SK-N-SH (cell line): ENCODE measurements around the gene CIROP. TPM values are rescaled to one million over a fixed set of nuclear protein-coding genes. Genes with fewer than 3 reads are reported as not detected.

Source experiments
- CTCF ChIA-PET: fragments of 300-600, 350-600 bp; formaldehyde crosslinking; extraction: SDS; loops from one replicate; lab custom pipeline; 2021; lab: Yijun Ruan, JAX
- POLR2A ChIA-PET: fragments of 350-600 bp; sonication (Branson Sonifier 250); formaldehyde crosslinking; extraction: SDS; loops from one replicate; lab custom pipeline; 2020; ENCODE audit warnings: antibody characterized with exemption, inconsistent platforms; lab: Yijun Ruan, JAX
- DNase-seq: peaks from one replicate; pipeline ENCODE4 v3.0.0; 2012
- H2AFZ ChIP-seq: fragments of 200-600 bp; sonication (generic); 2 replicates; pipeline ENCODE4 v1.8.1; 2016; ENCODE audit warnings: antibody characterized with exemption, mild to moderate bottlenecking, low read depth
- H3F3A ChIP-seq: fragments of 200-600 bp; sonication (generic); replicated peaks from 2 replicates; pipeline ENCODE3; 2016; ENCODE audit warnings: antibody characterized with exemption, mild to moderate bottlenecking; ENCODE audit not compliant: insufficient read depth
- H3K27ac ChIP-seq, 2 experiments: fragments of 200-500 bp in 1 of 2; fragments of 200-600 bp in 1 of 2; sonication (Bioruptor generic) in 1 of 2; sonication (generic), shearing (Covaris generic) in 1 of 2; 2 replicates each; pipeline versions ENCODE4 v1.5.1 to v1.6.1; 2014 to 2016; ENCODE audit warnings: low read depth in 2 of 2, inconsistent platforms in 1 of 2, low read length in 1 of 2, mild to moderate bottlenecking in 1 of 2, mixed read lengths in 1 of 2
- H3K27me3 ChIP-seq: fragments of 200-600 bp; sonication (generic), shearing (Covaris generic); 2 replicates; pipeline ENCODE4 v1.6.1; 2016; ENCODE audit warnings: mixed run types; ENCODE audit not compliant: insufficient read depth
- H3K36me3 ChIP-seq, 2 experiments: fragments of 200-500 bp in 1 of 2; fragments of 200-600 bp in 1 of 2; sonication (Bioruptor generic) in 1 of 2; sonication (generic) in 1 of 2; replicated peaks in 1 of 2; 2 replicates each; pipeline versions ENCODE3 to v1.5.1; 2014 to 2016; ENCODE audit warnings: low read length in 1 of 2, mild to moderate bottlenecking in 1 of 2; ENCODE audit not compliant: insufficient read depth in 2 of 2, control insufficient read depth in 1 of 2
- H3K4me1 ChIP-seq, 2 experiments: fragments of 200-500 bp in 1 of 2; fragments of 200-600 bp in 1 of 2; sonication (Bioruptor generic) in 1 of 2; sonication (generic), shearing (Covaris generic) in 1 of 2; 2 replicates each; pipeline versions ENCODE4 v1.5.1 to v1.6.1; 2014 to 2016; ENCODE audit warnings: low read depth in 1 of 2, low read length in 1 of 2, mixed run types in 1 of 2; ENCODE audit not compliant: insufficient read depth in 2 of 2, control insufficient read depth in 1 of 2
- H3K4me2 ChIP-seq: fragments of 200-600 bp; sonication (generic), shearing (Covaris generic); 2 replicates; pipeline ENCODE4 v1.6.1; 2017; ENCODE audit warnings: mixed run types
- H3K4me3 ChIP-seq, 2 experiments: fragments of 200-500 bp in 1 of 2; fragments of 200-600 bp in 1 of 2; sonication (Bioruptor generic) in 1 of 2; sonication (generic), shearing (Covaris generic) in 1 of 2; 2 replicates each; pipeline versions ENCODE4 v1.5.1 to v1.8.1; 2014 to 2016; ENCODE audit warnings: low read depth in 2 of 2, inconsistent platforms in 1 of 2, low read length in 1 of 2, mild to moderate bottlenecking in 1 of 2, mixed read lengths in 1 of 2, moderate library complexity in 1 of 2
- H3K79me2 ChIP-seq: fragments of 200-600 bp; sonication (generic); 2 replicates; pipeline ENCODE4 v1.8.1; 2017; ENCODE audit warnings: mild to moderate bottlenecking; ENCODE audit not compliant: insufficient read depth
- H3K9ac ChIP-seq: fragments of 200-600 bp; sonication (generic); 2 replicates; pipeline ENCODE4 v1.6.1; 2017; ENCODE audit warnings: mixed run types
- H3K9me2 ChIP-seq: fragments of 200-600 bp; sonication (generic); 2 replicates; pipeline ENCODE4 v1.6.1; 2017; ENCODE audit warnings: mixed run types
- H3K9me3 ChIP-seq: fragments of 200-600 bp; sonication (generic); 2 replicates; pipeline ENCODE4 v1.6.1; 2017; ENCODE audit warnings: mixed run types, mild to moderate bottlenecking, moderate library complexity
- H4K20me1 ChIP-seq: fragments of 200-600 bp; sonication (generic); 2 replicates; pipeline ENCODE4 v1.6.1; 2017; ENCODE audit warnings: mild to moderate bottlenecking, mixed run types; ENCODE audit not compliant: insufficient read depth
- CTCF ChIP-seq: fragments of 200-600 bp; sonication (generic); IDR thresholded peaks from 2 replicates; pipeline ENCODE4 v1.6.1; 2017; ENCODE audit warnings: antibody characterized with exemption, mild to moderate bottlenecking, moderate library complexity
- FOXJ3 ChIP-seq: sonication (generic); formaldehyde crosslinking; IDR thresholded peaks from 2 replicates; pipeline ENCODE4 v1.5.1; 2020; ENCODE audit warnings: mild to moderate bottlenecking, missing genetic modification reagents
- GABPA ChIP-seq: IDR thresholded peaks from 2 replicates; pipeline ENCODE4 v1.4.0; 2012; ENCODE audit warnings: low read depth, mild to moderate bottlenecking
- JUND ChIP-seq: IDR thresholded peaks from 2 replicates; pipeline ENCODE4 v1.4.0; 2012
- NFIC ChIP-seq: IDR thresholded peaks from 2 replicates; pipeline ENCODE4 v1.4.0; 2012; ENCODE audit warnings: borderline replicate concordance
- NRF1 ChIP-seq: IDR thresholded peaks from 2 replicates; pipeline ENCODE4 v1.6.1; 2012; ENCODE audit warnings: low read depth, mild to moderate bottlenecking, low read length
- POLR2AphosphoS5 ChIP-seq: IDR thresholded peaks from 2 replicates; pipeline ENCODE4 v1.6.1; 2012; ENCODE audit warnings: low read depth, low read length
- RAD21 ChIP-seq: IDR thresholded peaks from 2 replicates; pipeline ENCODE4 v1.6.1; 2012; ENCODE audit warnings: mild to moderate bottlenecking, low read length
- RCOR1 ChIP-seq: fragments of 150-350 bp; IDR thresholded peaks from 2 replicates; pipeline ENCODE4 v1.6.1; 2017; ENCODE audit warnings: antibody characterized with exemption, low read length
- REST ChIP-seq: IDR thresholded peaks from 2 replicates; pipeline ENCODE4 v1.6.1; 2012; ENCODE audit warnings: mild to moderate bottlenecking, low read depth, low read length, moderate library complexity
- SIN3A ChIP-seq: IDR thresholded peaks from 2 replicates; pipeline ENCODE4 v1.6.1; 2012; ENCODE audit warnings: low read depth, mild to moderate bottlenecking, low read length, moderate library complexity, borderline replicate concordance
- SMC3 ChIP-seq: IDR thresholded peaks from 2 replicates; pipeline ENCODE4 v1.6.1; 2012; ENCODE audit warnings: low read depth, low read length, improper control_type of control experiment
- TEAD4 ChIP-seq: IDR thresholded peaks from 2 replicates; pipeline ENCODE4 v1.4.0; 2012; ENCODE audit warnings: mild to moderate bottlenecking, borderline replicate concordance; ENCODE audit not compliant: insufficient read depth
- WGBS: methylation state at CpG from one replicate; pipeline ENCODE4 v1.1.6; 2017; ENCODE audit warnings: low lambda C conversion rate; 5-methylcytosine and 5-hydroxymethylcytosine counted together
- polyA plus RNA-seq, 3 experiments: library from polyadenylated mRNA; depleted of rRNA; stranded (reverse); fragments of >200 nt; gene quantifications; 2 replicates each; pipeline ENCODE4 v1.2.3, GENCODE V29; 2012

Gene CIROP
- polyA plus RNA-seq, 1 of the 3 experiments (the other 2 are of a cell fraction): not detected

- TF ChIP-seq REST (no peak), NRF1 (no peak)
Observed at GRCh38 chr14:23105348-23105824, 597 bp upstream of the CIROP start (continued).

GRCh38 chr14:23104070-23104590, 659 bp downstream of the CIROP start:
- no peak overlapping the region for H3K27ac ChIP-seq
- no peak for TF ChIP-seq NRF1
- no peak for TF ChIP-seq GABPA
- no peak for TF ChIP-seq CTCF
- no peak for TF ChIP-seq RAD21
- TF ChIP-seq FOXJ3 (CRISPR knock-in tag): no peak
- TF ChIP-seq SIN3A: no peak
- no peak for TF ChIP-seq NFIC
- TF ChIP-seq, all 33 proteins: peak for 0
- Histone ChIP-seq H2AFZ (no peak overlapping the region), H3K36me3 (peaks cover 0 to under 1% of the 10 kb centered on the region in 2 experiments), H3K27me3 (no peaks in the 10 kb centered on the region), H3K9me3 (no peaks in the 10 kb centered on the region), H3K9ac (no peak overlapping the region), H3K4me2 (no peak overlapping the region), H3K4me3 (no peak overlapping the region), H3K79me2 (0 out of 2 replicates have a peak, but pooled peaks cover 1% of the 10 kb centered on the region), H3F3A (no peaks in the 10 kb centered on the region), H4K20me1 (peaks cover 5% of the 10 kb centered on the region; the same call in 1 of the 2 replicates), H3K9me2 (no peaks in the 10 kb centered on the region), H3K4me1 (no peaks in the 10 kb centered on the region)
- no peak for DNase-seq
- CTCF ChIA-PET: interaction anchor here (1.0 to 1.7 kb wide), 4 partner anchors 10 to 83 kb away, joined by 3 to 6 read pairs (median 4); no protein-coding TSS in a partner anchor
- WGBS: 67% methylated on average over 6 of the region's 6 CpGs
- POLR2A ChIA-PET: no interaction called here

- no peak for TF ChIP-seq POLR2AphosphoS5
- no peak for TF ChIP-seq CTCF
- TF ChIP-seq SMC3: no peak
- no peak for TF ChIP-seq RCOR1
- TF ChIP-seq TEAD4: no peak
- no peak for TF ChIP-seq NFIC
- TF ChIP-seq JUND: no peak
- H3K27ac ChIP-seq: no peak overlapping the region
- POLR2A ChIA-PET: no interaction called here
- H2AFZ ChIP-seq: no peak overlapping the region
- no peak overlapping the region for H3K9ac ChIP-seq
- H3K27me3 ChIP-seq: no peaks in the 10 kb centered on the region
- DNase-seq: no peak
- peaks cover 4 to 6% of the 10 kb centered on the region in 2 experiments for H3K36me3 ChIP-seq
- peaks cover 11% of the 10 kb centered on the region; the same call in 1 of the 2 replicates for H4K20me1 ChIP-seq
- H3F3A ChIP-seq: no peaks in the 10 kb centered on the region
- H3K9me2 ChIP-seq: no peaks in the 10 kb centered on the region
- CTCF ChIA-PET: interaction anchor here (1.0 to 1.7 kb wide), 2 partner anchors 18 to 84 kb away, joined by 6 read pairs; no protein-coding TSS in a partner anchor
- H3K79me2 ChIP-seq: peaks cover 7% of the 10 kb centered on the region
- H3K9me3 ChIP-seq: no peaks in the 10 kb centered on the region
- H3K4me3 ChIP-seq: no peak overlapping the region
- H3K4me1 ChIP-seq: no peaks in the 10 kb centered on the region
- H3K4me2 ChIP-seq: no peak overlapping the region
- WGBS: 82% methylated on average over 4 of the region's 4 CpGs
Observed at GRCh38 chr14:23103581-23103980, 1.2 kb downstream of the CIROP start.
